Measurements from ENCODE around the gene ZFY.

GRCh38 chrY:3003846-3004245 lies 68.7 kb downstream of the ZFY start:
- TF ChIP-seq GATA3 (IDR thresholded peaks at IDR 0.05; ENCODE audit: low read depth, low read length) (no peak), GATA2 (IDR thresholded peaks at IDR 0.05; ENCODE audit: low read depth, low read length) (no peak)

Measured in SH-SY5Y (cell line).